ENCODE data around the gene UQCRFS1.

DNA sequence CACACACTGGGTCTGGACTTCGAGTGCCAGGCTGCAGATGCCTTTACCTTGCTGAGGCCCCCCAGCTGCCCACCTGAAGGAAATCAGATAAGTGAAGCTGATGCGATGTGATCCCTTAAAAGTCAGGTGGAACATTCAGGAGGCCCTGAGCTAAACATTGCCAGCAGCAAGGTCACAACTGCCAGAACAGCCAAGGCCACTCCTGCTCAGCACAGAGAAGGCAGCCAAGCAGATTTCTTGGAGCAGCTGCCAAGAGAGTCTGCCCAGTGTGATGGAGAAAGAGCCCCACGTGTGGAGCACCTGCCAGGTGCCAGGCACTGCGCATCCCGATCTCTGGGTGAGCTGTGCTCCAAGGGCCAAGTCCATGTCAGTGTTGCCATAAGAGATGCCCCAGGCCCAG is 20.6 kb upstream of the UQCRFS1 start:
- TF ChIP-seq, protein P1, sequence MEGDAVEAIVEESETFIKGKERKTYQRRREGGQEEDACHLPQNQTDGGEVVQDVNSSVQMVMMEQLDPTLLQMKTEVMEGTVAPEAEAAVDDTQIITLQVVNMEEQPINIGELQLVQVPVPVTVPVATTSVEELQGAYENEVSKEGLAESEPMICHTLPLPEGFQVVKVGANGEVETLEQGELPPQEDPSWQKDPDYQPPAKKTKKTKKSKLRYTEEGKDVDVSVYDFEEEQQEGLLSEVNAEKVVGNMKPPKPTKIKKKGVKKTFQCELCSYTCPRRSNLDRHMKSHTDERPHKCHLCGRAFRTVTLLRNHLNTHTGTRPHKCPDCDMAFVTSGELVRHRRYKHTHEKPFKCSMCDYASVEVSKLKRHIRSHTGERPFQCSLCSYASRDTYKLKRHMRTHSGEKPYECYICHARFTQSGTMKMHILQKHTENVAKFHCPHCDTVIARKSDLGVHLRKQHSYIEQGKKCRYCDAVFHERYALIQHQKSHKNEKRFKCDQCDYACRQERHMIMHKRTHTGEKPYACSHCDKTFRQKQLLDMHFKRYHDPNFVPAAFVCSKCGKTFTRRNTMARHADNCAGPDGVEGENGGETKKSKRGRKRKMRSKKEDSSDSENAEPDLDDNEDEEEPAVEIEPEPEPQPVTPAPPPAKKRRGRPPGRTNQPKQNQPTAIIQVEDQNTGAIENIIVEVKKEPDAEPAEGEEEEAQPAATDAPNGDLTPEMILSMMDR (IDR thresholded peaks at IDR 0.05) = no peak
- no peak for TF ChIP-seq POLR2A (IDR thresholded peaks at IDR 0.05)
